ENCODE data around the gene PTTG1. TPM values are rescaled to one million over a fixed set of nuclear protein-coding genes. Genes with fewer than 3 reads are reported as not detected.

The PTTG1 gene
- total and polyA plus RNA-seq, 2 of the 8 experiments (the other 6 are each of a cell fraction or from before 2014, with no cell fraction given): 240 to 478 TPM

DNA sequence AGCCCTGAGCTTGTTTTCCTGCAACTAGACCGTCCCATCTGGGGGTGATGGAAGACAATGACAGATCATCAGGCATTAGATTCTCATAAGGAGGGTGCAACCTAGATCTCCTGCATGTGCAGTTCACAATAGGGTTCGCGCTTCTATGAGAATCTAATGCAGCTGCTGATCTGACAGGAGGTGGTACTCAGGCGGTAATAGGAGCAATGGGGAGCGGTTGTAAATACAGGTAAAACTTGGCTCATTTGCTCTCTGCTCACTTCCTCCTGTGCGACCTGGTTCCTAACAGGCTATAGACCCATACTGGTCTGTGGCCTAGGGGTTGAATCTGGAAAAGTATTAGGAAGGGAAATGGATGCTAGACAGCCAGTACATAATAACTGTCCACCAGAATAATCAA is 39.7 kb downstream of the PTTG1 start (continued):
- TF ChIP-seq PHF8 (conservative IDR thresholded peaks at IDR 0.05; ENCODE audit: low read depth, low read length): no peak
- no peak for TF ChIP-seq EP300 (IDR thresholded peaks at IDR 0.05; ENCODE audit: borderline replicate concordance in 1 of 2, low read depth in 2 of 2, low read length in 2 of 2)
- TF ChIP-seq GABPA (IDR thresholded peaks at IDR 0.05; ENCODE audit: borderline replicate concordance, insufficient read depth, low read length): no peak
- TF ChIP-seq RXRA (IDR thresholded peaks at IDR 0.05; ENCODE audit: insufficient read depth, low read depth, low read length): no peak
- TF ChIP-seq GTF2F1 (IDR thresholded peaks at IDR 0.05; ENCODE audit: borderline replicate concordance, low read depth, low read length): no peak
